Activated CD4-positive, alpha-beta T cell treated with anti-CD3 and anti-CD28 coated beads for 36 hours (primary cell): Measurements from ENCODE around the gene OLFM2. TPM values are rescaled to one million over a fixed set of nuclear protein-coding genes. Genes with fewer than 3 reads are reported as not detected.
"Not testable (repeated sequence)": the region's sequence is repeated elsewhere in the genome, so short reads cannot be mapped to it uniquely, and the experiment has no call there.

Experiments used
- ATAC-seq: fragments of 200-7000 bp; cut with Tn5 transposase; one replicate; pipeline ENCODE4 v1.10.0; 2021; ENCODE audit warnings: mild to moderate bottlenecking, moderate library complexity
- CTCF ChIA-PET: fragments of 350-600 bp; sonication (Branson Sonifier 250); formaldehyde crosslinking; loops from one replicate; lab custom pipeline; 2021; ENCODE audit warnings: antibody characterized with exemption; lab: Charles Lee
- POLR2A ChIA-PET: fragments of 350-600 bp; sonication (Branson Sonifier 250); formaldehyde crosslinking; loops from one replicate; lab custom pipeline; 2021; ENCODE audit warnings: antibody characterized with exemption, inconsistent platforms; lab: Charles Lee
- DNase-seq: peaks from one replicate; pipeline ENCODE4 v3.0.0-alpha.2; 2020
- H3K27ac Mint-ChIP-seq: one replicate; pipeline ENCODE4 v1.8.0; 2021; ENCODE audit warnings: mixed read lengths
- H3K27me3 Mint-ChIP-seq: one replicate; pipeline ENCODE4 v1.8.0; 2021; ENCODE audit warnings: mixed read lengths
- H3K36me3 Mint-ChIP-seq: one replicate; pipeline ENCODE4 v1.8.0; 2021; ENCODE audit warnings: low read depth, mixed read lengths
- H3K4me1 Mint-ChIP-seq: one replicate; pipeline ENCODE4 v1.8.0; 2021; ENCODE audit warnings: mixed read lengths
- H3K4me3 Mint-ChIP-seq: one replicate; pipeline ENCODE4 v1.8.0; 2021; ENCODE audit warnings: mild to moderate bottlenecking, moderate library complexity, mixed read lengths
- H3K9me3 Mint-ChIP-seq: one replicate; pipeline ENCODE4 v1.8.0; 2021; ENCODE audit warnings: low read depth, mixed read lengths
- intact Hi-C, 2 experiments: fragments of 100-400 bp; cut with DNase I in 1 of 2; cut with micrococcal nuclease in 1 of 2; formaldehyde crosslinking; loops; one replicate each; pipeline versions ENCODE4 v1.14.2 to v1.15.1; 2022 to 2024; cut with DNase I, micrococcal nuclease
- total RNA-seq, 2 experiments: library from RNA; stranded (reverse); gene quantifications; one replicate each; pipeline ENCODE4 v1.2.3, GENCODE V29; 2021

OLFM2 gene
- total RNA-seq, 2 experiments from 2014 or later: 1.3 to 1.8 TPM

DNA sequence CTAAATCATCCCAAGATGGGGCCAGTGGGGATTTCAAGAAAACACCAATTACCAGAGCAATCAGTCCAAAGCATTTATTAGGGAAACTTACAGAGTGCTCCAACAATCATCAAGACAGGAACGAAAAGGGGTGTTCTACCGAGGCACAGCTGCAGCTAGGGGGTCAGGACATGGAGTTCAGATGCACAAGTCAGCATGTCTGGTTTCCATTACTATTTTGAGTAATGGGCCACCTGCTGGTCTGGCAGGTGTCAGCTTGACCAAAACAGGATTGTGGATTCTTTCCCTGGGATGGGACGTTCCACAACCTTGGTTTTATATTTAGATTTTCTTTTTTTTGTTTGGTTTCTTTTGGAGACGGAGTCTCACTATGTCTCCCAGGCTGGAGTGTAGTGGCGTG lies 112.5 kb downstream of the OLFM2 start:
- DNase-seq: no peak
- no peak overlapping the region for H3K27ac Mint-ChIP-seq
- H3K27me3 Mint-ChIP-seq: no peaks in the 10 kb centered on the region
- no peak for ATAC-seq
- peaks cover 18% of the 10 kb centered on the region for H3K36me3 Mint-ChIP-seq
- no peaks in the 10 kb centered on the region for H3K9me3 Mint-ChIP-seq
- ChIA-PET CTCF (interaction anchor here (0.7 kb wide), 1 partner anchor 43 kb away, joined by 3 read pairs; no protein-coding TSS in a partner anchor), POLR2A (no interaction called here)
- no peak overlapping the region for H3K4me3 Mint-ChIP-seq
- H3K4me1 Mint-ChIP-seq: peaks cover 24% of the 10 kb centered on the region
- intact Hi-C loops: no loop called here

DNA sequence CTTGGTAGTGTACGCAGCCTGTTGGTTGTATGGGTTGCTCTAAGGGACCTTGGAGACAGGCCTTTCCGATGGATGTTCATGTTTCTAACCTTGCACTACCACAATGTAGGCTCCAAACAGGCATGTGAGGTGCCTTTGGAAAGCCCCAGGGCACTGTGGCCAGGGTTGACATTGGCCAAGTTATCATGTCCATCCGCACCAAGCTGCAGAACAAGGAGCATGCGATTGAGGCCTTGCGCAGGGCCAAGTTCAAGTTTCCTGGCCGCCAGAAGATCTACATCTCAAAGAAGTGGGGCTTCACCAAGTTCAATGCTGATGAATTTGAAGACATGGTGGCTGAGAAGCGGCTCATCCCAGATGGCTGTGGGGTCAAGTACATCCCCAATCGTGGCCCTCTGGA lies 116.3 kb downstream of the OLFM2 start:
- intact Hi-C loops, H3K27me3 Mint-ChIP-seq, H3K9me3 Mint-ChIP-seq, CTCF ChIA-PET, DNase-seq, POLR2A ChIA-PET, ATAC-seq: not testable (repeated sequence)
- H3K27ac Mint-ChIP-seq: peak overlapping the region; percentile 85
- peaks cover 27% of the 10 kb centered on the region for H3K36me3 Mint-ChIP-seq
- H3K4me1 Mint-ChIP-seq: peaks cover 25% of the 10 kb centered on the region
- H3K4me3 Mint-ChIP-seq: peak overlapping the region; percentile 88

DNA sequence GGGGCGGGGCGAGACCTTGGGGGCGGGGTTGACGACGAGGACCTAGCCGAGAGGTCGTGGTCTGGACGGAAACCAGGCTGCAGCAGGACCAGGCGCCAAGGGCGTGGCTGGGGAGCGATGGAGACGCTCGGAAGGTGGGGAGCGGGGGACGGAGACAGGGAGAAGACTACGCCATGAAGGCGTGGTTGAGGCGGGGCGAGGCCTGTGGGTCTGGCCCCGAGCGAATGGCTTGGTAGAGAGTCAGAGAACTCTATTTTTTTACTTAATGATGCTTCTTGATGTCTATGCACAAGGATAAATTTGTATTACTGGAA lies 116.8 kb downstream of the OLFM2 start:
- Mint-ChIP-seq H3K9me3 (peaks cover 5% of the 10 kb centered on the region), H3K36me3 (peaks cover 32% of the 10 kb centered on the region), H3K27me3 (no peaks in the 10 kb centered on the region), H3K4me1 (peaks cover 25% of the 10 kb centered on the region), H3K27ac (peak overlapping the region; percentile 85), H3K4me3 (peak overlapping the region; percentile 88)
- intact Hi-C loops: loop anchor here (1.0 to 2.0 kb wide), 14 partner anchors 8 to 1305 kb away; partner anchors contain the start of genes PIN1 (in 2 of the 2), UBL5 (in 2 of the 2), RAVER1 (in 1 of the 2) and ZNF317 (in 1 of the 2)
- ChIA-PET POLR2A (interaction anchor here (0.6 to 1.0 kb wide), 4 partner anchors 8 to 285 kb away, joined by 3 to 5 read pairs (median 4); partner anchors contain the start of gene UBL5), CTCF (interaction anchor here (1.0 kb wide), 1 partner anchor 24 kb away, joined by 3 read pairs; no protein-coding TSS in a partner anchor)
- no peak for ATAC-seq
- DNase-seq: no peak

DNA sequence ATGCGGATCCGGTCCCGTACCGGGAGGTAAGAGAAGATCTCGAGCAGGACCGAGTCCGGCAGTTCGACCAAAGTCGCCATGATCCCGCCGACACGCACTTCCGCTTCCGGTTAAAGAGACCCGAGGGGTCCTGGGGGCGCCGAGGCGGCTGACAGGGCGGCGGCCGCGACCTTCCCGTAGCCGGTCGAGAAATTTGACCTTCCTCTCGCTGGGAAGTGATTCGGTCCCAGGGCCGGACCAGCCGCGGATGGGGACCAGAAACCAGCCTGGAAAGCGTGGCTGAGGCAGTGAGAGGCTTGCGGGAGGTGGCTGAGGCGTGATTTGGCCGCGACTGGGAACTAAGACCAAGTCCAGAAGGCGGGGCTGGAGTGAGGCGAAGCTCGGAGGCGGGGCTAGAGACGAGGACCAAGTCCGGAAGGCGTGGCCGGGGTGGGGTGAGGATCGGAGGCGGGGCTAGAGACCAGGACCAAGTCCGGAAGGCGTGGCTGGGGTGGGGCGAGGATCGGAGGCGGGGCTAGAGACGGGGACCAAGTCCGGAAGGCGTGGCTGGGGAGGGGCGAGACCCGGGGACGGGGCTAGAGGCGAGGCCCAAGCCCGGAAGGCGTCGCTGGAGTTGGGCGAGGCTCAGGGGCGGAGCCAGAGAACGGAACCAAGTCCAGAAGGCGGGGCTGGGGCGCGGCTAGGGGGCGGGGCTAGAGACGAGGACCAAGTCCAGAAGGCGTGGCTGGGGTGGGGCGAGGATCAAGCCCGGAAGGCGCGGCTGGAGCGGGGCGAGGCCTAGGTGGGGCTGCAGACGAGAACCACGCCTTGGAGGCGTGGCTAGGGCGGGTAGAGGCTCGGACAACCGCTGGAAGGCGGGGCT lies 117.3 kb downstream of the OLFM2 start, which contains the start of gene FBXL12:
Gene FBXL12, minus strand, starts transcription at position 346 of the 862 bp plus-strand sequence. Its CDS starts 266 bp downstream, at position 80.
- peak within 1 kb of the TSS; percentile 90 for H3K27ac Mint-ChIP-seq
- H3K36me3 Mint-ChIP-seq: peaks cover 35% of the 10 kb centered on the region
- ChIA-PET POLR2A (interaction anchor here (0.5 to 1.0 kb wide), 5 partner anchors 9 to 286 kb away, joined by 3 to 6 read pairs (median 4); partner anchors contain the start of gene UBL5), CTCF (interaction anchor here (1.0 kb wide), 1 partner anchor 23 kb away, joined by 3 read pairs; no protein-coding TSS in a partner anchor)
- peak within 1 kb of the TSS; percentile 88 for H3K4me3 Mint-ChIP-seq
- DNase-seq (peak; percentile 100), ATAC-seq (peak; percentile 92)
- intact Hi-C loops: loop anchor here (1.0 to 2.0 kb wide), 14 partner anchors 8 to 1304 kb away; partner anchors contain the start of genes PIN1 (in 2 of the 2), UBL5 (in 2 of the 2), RAVER1 (in 1 of the 2) and ZNF317 (in 1 of the 2)
- no peaks in the 10 kb centered on the region for H3K27me3 Mint-ChIP-seq
- peaks cover 26% of the 10 kb centered on the region for H3K4me1 Mint-ChIP-seq
- peaks cover 5% of the 10 kb centered on the region for H3K9me3 Mint-ChIP-seq

DNA sequence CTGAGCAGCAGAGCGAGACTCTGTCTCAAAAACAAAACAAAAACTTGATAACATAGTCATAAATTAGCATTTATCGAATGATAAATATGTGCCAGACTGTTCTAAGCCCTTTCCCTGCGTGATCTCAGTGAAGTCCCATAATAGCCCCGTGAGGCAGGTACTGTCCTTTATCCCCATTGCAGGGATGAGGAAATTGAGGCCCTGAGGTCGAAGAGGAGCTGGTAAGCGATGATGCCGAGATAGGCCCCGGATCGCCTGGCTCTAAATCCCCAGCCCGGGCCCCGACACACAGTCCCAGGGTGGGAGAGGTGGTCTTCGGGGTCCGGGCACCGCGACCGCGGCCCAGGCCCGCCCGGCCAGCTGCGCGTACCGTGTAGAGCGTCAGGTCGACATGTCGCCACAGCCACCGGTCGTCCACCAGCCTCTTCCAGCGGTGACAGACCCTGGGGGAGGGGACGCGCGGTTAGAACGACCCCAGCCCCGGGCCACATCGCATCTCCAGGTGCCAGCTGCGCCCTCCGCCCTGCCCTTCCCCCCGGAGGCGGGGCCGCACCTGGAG lies 118.1 kb downstream of the OLFM2 start:
- ChIA-PET CTCF (interaction anchor here (1.0 kb wide), 1 partner anchor 22 kb away, joined by 3 read pairs; no protein-coding TSS in a partner anchor), POLR2A (interaction anchor here (1.0 kb wide), 2 partner anchors 9 to 25 kb away, joined by 4 to 5 read pairs; partner anchors contain the start of gene UBL5)
- H3K4me3 Mint-ChIP-seq: peak overlapping the region; percentile 88
- DNase-seq (no peak), ATAC-seq (no peak)
- intact Hi-C loops: loop anchor here in 1 of 2 experiments (2.0 kb wide), 2 partner anchors 677 to 1303 kb away; partner anchors contain the start of genes ZNF317 and ZNF414
- no peaks in the 10 kb centered on the region for H3K27me3 Mint-ChIP-seq
- peak overlapping the region; percentile 90 for H3K27ac Mint-ChIP-seq
- H3K4me1 Mint-ChIP-seq: peaks cover 28% of the 10 kb centered on the region
- H3K9me3 Mint-ChIP-seq: peaks cover 5% of the 10 kb centered on the region
- peaks cover 34% of the 10 kb centered on the region for H3K36me3 Mint-ChIP-seq

DNA sequence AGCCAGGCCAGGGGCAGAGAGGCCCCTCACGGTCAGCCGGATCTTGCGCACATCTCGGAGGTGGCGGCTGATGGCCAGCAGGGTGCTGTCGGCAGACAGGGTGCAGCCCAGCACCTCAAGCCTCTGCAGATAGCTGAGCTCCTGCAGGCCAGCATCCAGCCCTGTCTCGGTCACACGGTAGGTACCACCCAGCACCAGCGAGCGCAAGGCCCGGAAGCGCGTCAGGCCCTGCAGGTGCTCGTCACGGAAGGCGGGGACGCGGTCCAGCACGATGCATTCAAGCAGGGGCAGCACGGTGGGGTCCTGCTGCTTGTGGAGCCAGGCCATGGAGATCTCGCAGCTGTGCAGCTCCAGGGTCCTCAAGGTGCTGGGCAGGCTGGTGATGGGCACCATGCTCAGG lies 125.2 kb downstream of the OLFM2 start:
- peaks cover 2% of the 10 kb centered on the region for H3K9me3 Mint-ChIP-seq
- intact Hi-C loops: no loop called here
- POLR2A ChIA-PET: no interaction called here
- H3K4me1 Mint-ChIP-seq: peaks cover 24% of the 10 kb centered on the region
- no peak overlapping the region for H3K4me3 Mint-ChIP-seq
- no peaks in the 10 kb centered on the region for H3K27me3 Mint-ChIP-seq
- peaks cover 49% of the 10 kb centered on the region for H3K36me3 Mint-ChIP-seq
- DNase-seq (no peak), ATAC-seq (no peak)
- CTCF ChIA-PET: no interaction called here
- H3K27ac Mint-ChIP-seq: no peak overlapping the region

DNA sequence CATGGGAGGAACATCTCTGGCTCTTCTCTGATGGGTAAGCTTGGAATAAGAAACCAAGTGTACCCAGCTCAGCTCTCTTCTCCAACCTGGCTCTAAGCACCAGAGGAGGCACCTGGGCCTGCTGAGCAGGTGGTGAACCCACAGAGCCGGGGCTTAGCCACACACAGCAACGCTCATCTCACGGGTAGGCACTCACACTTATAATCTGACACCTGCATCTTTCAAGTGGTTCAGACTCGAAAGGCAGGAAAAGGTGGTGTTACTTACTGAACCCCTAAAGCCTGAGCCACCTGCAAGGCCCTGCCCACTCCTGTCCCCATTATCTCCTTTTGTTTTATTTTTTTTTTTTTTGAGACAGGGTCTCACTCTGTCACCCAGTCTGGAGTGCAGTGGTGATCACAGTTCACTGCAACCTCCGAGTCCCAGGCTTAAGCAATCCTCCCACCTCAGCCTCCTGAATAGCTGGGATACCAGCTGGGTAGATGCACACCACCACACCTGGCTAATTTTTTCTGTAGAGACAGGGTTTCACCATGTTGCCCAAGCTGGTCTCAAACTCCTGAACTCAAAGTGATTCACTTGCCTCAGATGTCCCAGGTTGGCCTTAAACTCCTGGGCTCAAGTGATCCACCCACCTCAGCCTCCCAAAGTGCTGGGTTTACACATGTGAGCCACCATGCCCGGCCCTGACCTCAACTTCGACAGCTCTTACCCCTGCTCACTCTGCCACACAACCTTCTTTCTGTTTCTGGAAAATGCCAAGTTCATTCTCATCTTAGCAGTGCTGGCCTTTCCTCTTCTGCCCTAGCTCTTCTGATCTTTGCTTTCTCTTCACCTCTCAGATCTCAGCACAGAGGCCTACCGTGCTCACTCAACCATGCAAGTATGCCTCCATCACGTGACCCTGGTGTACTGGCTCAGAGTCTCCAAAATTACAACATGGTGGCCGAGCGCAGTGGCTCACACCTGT lies 127.2 kb downstream of the OLFM2 start:
- DNase-seq: no peak
- Mint-ChIP-seq H3K9me3 (no peaks in the 10 kb centered on the region), H3K4me3 (no peak overlapping the region), H3K27ac (peak overlapping the region; percentile 53), H3K36me3 (peaks cover 32% of the 10 kb centered on the region), H3K4me1 (peaks cover 24% of the 10 kb centered on the region), H3K27me3 (no peaks in the 10 kb centered on the region)
- ChIA-PET POLR2A (interaction anchor here (0.6 kb wide), 1 partner anchor 232 kb away, joined by 6 read pairs; no protein-coding TSS in a partner anchor), CTCF (no interaction called here)
- intact Hi-C loops: no loop called here
- ATAC-seq: peak; percentile 44

DNA sequence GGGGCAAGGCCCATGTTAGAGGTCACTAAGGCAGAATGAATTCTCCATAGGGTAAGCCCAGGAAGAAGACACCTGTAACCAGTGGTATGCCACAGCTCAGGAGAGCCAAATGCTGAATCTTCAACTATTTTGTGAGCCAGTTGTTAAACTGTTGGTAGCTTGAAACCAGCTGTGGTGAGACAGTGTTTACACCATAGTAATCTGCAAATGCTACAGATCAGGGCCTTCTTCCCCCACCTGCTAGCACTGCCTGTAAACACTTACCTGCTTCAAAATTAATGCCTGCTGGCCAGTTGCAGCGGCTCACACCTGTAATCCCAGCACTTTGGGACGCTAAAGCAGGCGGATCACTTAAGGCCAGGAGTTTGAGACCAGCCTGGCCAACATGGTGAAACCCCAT lies 129.5 kb downstream of the OLFM2 start:
- Mint-ChIP-seq H3K9me3 (no peaks in the 10 kb centered on the region), H3K27me3 (no peaks in the 10 kb centered on the region)
- no peak for ATAC-seq

More for the DNA sequence above, 129.5 kb downstream of the OLFM2 start:
- ChIA-PET CTCF (interaction anchor here (1.1 to 1.2 kb wide), 2 partner anchors 9 to 10 kb away, joined by 3 to 4 read pairs; no protein-coding TSS in a partner anchor), POLR2A (no interaction called here)
- H3K4me3 Mint-ChIP-seq: no peak overlapping the region
- H3K27ac Mint-ChIP-seq: no peak overlapping the region
- peaks cover 21% of the 10 kb centered on the region for H3K4me1 Mint-ChIP-seq
- intact Hi-C loops: no loop called here
- peaks cover 27% of the 10 kb centered on the region for H3K36me3 Mint-ChIP-seq
- DNase-seq: no peak
